MM.1S (cell line): ENCODE measurements around the gene CCDC157.

Experiments
- CTCF ChIP-seq: fragments of 300-600 bp; sonication (generic); IDR thresholded peaks from 2 replicates; pipeline ENCODE4 v1.5.1; 2016; ENCODE audit warnings: antibody characterized with exemption, low read length, mixed read lengths
- EZH2 ChIP-seq: fragments of 300-600 bp; sonication (generic); optimal IDR thresholded peaks from 2 replicates; pipeline ENCODE3; 2017; ENCODE audit warnings: low read depth, mild to moderate bottlenecking, antibody characterized with exemption, low read length, mixed read lengths

DNA sequence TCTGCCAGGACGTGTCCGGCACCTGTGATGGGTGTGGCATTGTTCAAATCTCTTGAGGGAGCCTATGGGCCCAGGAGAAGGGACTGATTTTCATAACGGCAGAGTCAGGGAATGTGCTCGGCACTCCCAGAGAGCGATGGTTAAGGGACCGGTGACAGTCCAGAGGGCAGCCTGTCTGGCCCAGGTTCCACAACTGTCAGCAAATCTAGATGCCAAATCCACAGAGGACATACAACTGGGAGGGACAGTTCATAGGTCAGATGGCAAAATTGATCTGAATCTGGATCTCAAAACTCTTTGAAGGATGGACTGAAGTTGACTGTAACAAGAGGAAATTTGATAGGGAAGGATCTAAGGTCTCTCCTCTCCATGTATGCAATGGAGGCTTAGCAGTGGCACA lies 47.5 kb downstream of the CCDC157 start:
- no peak for TF ChIP-seq CTCF
- no peak for TF ChIP-seq EZH2
